ENCODE data around the gene COQ9. TPM values are rescaled to one million over a fixed set of nuclear protein-coding genes. Genes with fewer than 3 reads are reported as not detected.

Gene COQ9
- total and polyA plus RNA-seq, 2 of the 4 experiments (the other 2 are of a cell fraction), result 57.9 to 58.5 TPM

DNA sequence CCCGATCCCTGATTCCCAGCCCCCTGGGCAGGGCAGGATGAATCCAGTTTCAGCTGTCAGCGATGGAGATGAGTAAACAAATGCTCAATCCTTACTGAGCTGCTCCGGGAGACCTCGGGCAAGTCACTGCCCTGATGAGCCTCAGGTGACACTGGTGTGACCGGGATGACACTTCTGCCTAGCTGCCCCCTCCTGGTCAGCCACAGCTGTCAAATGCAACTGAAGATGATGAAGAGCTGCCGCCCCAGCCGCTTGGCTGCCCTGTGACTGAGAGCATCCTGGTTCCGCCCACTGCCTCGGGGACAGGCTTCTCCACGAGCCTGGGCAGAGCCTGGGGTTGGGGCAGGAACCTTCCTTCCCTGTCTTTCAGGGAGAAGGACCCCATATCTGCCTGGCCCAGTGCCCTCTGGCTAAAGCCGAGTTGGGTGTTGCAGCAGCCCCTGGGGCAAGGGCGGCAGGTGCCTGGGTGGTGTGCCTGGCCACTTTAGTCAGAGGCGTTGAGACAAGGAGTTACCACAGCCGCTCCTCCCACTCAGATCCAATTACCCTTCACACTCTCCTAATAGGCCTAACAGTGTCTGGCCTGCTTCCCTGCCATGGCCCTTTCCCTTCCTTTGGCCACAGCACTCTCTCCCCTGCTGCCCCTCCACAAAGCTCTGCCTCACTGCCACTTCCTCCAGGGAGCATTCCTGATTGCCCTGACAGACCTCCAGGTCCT lies 37.2 kb upstream of the COQ9 start:
- Histone ChIP-seq H2AK9ac (replicated peaks; ENCODE audit: low read depth, low read length, poor library complexity) (no peak overlapping the region), H3K27me3 (ENCODE audit: control insufficient read depth, insufficient read depth, low read length) (peaks cover 56% of the 10 kb centered on the region), H3K56ac (ENCODE audit: extremely low read depth, insufficient read depth, low read length) (no peak overlapping the region), H2BK20ac (ENCODE audit: low read depth, low read length) (no peak overlapping the region), H2AK5ac (ENCODE audit: low read depth, low read length) (no peak overlapping the region), H3K4ac (ENCODE audit: low read depth, low read length) (no peak overlapping the region), H3K79me1 (ENCODE audit: low read depth in 1 of 2, low read length in 2 of 2) (no peaks in the 10 kb centered on the region), H3K9me1 (ENCODE audit: insufficient read depth, low read length) (no peaks in the 10 kb centered on the region), H3K4me2 (ENCODE audit: low read depth, low read length) (no peak overlapping the region), H3K9me3 (ENCODE audit: control insufficient read depth, insufficient read depth, low read length) (no peaks in the 10 kb centered on the region), H3K4me3 (ENCODE audit: insufficient read depth, low read depth, low read length) (no peak overlapping the region), H4K8ac (ENCODE audit: low read depth in 2 of 2, low read length in 2 of 2) (no peak overlapping the region), H4K5ac (ENCODE audit: low read depth, low read length) (no peak overlapping the region), H3K27ac (ENCODE audit: insufficient read depth, low read length) (no peak overlapping the region), H4K91ac (ENCODE audit: insufficient read depth, low read depth, low read length) (no peak overlapping the region), H3K23ac (ENCODE audit: low read depth, low read length) (no peak overlapping the region), H3K4me1 (ENCODE audit: control insufficient read depth, insufficient read depth, low read length) (no peaks in the 10 kb centered on the region), H2BK5ac (ENCODE audit: low read depth, low read length, poor library complexity, severe bottlenecking) (no peak overlapping the region), H3K36me3 (ENCODE audit: control insufficient read depth, insufficient read depth, low read length) (no peaks in the 10 kb centered on the region), H3K18ac (ENCODE audit: low read depth, low read length) (no peak overlapping the region), H2BK15ac (ENCODE audit: low read depth, low read length) (no peak overlapping the region), H3K14ac (replicated peaks; ENCODE audit: low read depth, low read length) (no peak overlapping the region), H3K9ac (ENCODE audit: low read depth, low read length) (no peak overlapping the region), H2BK120ac (ENCODE audit: low read depth, low read length) (no peak overlapping the region), H2AFZ (replicated peaks; ENCODE audit: low read length, poor library complexity) (peak overlapping the region; percentile 17), H4K20me1 (ENCODE audit: insufficient read depth, low read length) (no peaks in the 10 kb centered on the region)
- 40% methylated on average over 5 of the region's 14 CpGs; no CpG with 5 or more reads in 1 of the 2 experiments for WGBS, 2 experiments (ENCODE audit: extremely low coverage in 2 of 2, insufficient read length in 1 of 2)
- CTCF ChIA-PET, result interaction anchor here (0.6 to 1.0 kb wide), 2 partner anchors 7 to 224 kb away, joined by 3 to 6 read pairs; partner anchors contain the start of genes PSME3IP1 and RSPRY1
- no peak for TF ChIP-seq RCOR1 (IDR thresholded peaks at IDR 0.05; ENCODE audit: insufficient replicate concordance, low read length)
- TF ChIP-seq CEBPB (IDR thresholded peaks at IDR 0.05; ENCODE audit: low read depth, low read length), result no peak
- no peak for TF ChIP-seq BHLHE40 (IDR thresholded peaks at IDR 0.05; ENCODE audit: low read depth, low read length)
- TF ChIP-seq NFE2L2 (IDR thresholded peaks at IDR 0.05; ENCODE audit: low read depth, low read length), result no peak
- TF ChIP-seq, protein P1, sequence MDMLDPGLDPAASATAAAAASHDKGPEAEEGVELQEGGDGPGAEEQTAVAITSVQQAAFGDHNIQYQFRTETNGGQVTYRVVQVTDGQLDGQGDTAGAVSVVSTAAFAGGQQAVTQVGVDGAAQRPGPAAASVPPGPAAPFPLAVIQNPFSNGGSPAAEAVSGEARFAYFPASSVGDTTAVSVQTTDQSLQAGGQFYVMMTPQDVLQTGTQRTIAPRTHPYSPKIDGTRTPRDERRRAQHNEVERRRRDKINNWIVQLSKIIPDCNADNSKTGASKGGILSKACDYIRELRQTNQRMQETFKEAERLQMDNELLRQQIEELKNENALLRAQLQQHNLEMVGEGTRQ (IDR thresholded peaks at IDR 0.05; ENCODE audit: low read depth, low read length), result no peak
- no peak for ATAC-seq (ENCODE audit: low read depth)
- POLR2A ChIA-PET (ENCODE audit: unreplicated experiment), result no interaction called here
- dilution Hi-C loops (cut with HindIII; ENCODE audit: low sequenced_read_pairs, unreplicated experiment), result no loop called here
- no peak for DNase-seq
- in situ Hi-C loops (cut with MboI; ENCODE audit: low sequenced_read_pairs), result loop anchor here (10.0 kb wide), 1 partner anchor 325 kb away; no protein-coding TSS in a partner anchor
- BruUV-seq (replicated peaks), result no TSS peak
- intact Hi-C loops (cut with micrococcal nuclease), result no loop called here
